Activated gamma-delta T cell treated with Interleukin-2 at 50 U/mL for 16 hours (primary cell): Measurements from ENCODE around the gene IP6K3.
A peak's percentile ranks its signal among the peaks of the same experiment; 100 is the strongest.

Source experiments
- DNase-seq: peaks from one replicate; pipeline ENCODE4 v3.0.0-alpha.2; 2020

Gene IP6K3

DNA sequence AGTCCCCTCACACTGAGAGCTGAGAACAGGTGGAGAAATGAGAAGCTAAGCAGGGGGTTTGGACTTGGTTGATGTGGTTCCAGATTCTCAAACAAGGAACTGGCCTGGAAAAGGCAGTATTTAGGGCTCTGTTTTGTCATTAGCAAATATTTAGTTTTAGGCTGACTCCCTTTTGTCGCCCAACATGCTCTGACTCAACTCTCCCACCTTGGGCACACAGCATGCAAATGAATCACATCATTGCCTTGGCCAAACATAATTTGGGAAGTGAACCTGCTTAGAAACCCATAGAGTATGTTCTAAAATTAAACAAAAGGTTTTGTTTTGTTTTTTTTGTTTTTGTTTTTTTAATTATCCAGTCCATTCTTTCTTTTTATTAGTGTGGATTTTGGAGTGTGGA is 25.7 kb downstream of the IP6K3 start:
- no peak for DNase-seq

- DNase-seq = no peak
These were observed 27.2 kb downstream of the IP6K3 start for GRCh38 chr6:33719326-33719987.

DNA sequence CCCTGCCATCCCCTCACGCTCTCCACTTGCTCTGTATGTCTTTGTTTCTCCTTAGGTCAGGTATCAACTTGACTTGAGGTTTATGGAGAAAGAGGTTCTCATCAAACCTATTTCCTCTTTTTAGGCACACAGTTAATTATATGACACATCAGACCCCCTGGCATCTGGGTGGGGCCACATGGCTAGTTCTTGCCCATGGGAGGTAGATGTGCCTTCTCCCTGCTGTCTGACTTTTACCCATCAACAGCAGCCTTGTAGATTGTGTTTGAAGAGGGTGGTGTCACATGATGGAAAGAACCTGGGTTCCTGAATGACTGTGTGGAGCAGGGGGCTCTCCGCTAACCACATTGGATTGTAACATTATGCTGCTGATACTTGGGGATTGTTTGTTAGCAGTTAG is 28.0 kb downstream of the IP6K3 start:
- DNase-seq = no peak

GRCh38 chr6:33717934-33718455 is 28.7 kb downstream of the IP6K3 start:
- DNase-seq = no peak

DNA sequence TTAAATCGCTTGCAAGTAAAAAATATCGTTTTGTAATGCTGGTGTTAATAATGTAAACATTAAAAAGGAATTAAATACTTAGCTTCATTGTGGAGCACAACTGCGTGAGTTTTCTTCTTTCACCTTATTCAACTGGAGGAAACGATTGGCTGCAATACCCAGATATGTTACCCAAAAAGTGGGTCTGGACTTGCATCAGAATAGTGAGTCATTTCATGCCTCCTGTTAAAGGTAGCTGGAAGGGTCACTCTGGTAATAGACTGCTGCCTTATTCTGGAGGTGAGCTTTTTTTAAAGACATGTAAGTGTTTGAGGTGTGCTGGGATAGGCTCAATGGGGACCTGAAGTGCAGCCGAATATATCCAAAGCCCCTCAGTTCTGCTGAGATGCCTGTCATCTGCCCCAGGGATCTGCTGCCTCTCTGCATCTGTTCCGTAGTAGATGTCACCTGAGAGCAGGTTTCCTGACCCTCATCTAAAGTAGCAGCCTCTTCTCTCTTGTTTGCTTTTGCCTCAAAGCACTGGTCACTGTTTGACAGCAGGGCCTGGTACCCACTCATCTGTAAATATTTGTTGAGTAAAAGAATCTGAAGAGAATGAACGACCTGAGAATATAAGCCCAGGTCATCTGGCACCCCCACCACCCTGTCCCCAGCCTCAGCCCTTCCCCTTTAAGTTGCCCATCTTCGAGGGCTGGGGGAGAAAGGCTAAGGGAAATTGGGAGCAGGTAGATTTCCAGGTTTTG is 29.6 kb downstream of the IP6K3 start:
- DNase-seq = no peak

GRCh38 chr6:33716379-33716778 is 30.3 kb downstream of the IP6K3 start:
- DNase-seq = no peak

DNA sequence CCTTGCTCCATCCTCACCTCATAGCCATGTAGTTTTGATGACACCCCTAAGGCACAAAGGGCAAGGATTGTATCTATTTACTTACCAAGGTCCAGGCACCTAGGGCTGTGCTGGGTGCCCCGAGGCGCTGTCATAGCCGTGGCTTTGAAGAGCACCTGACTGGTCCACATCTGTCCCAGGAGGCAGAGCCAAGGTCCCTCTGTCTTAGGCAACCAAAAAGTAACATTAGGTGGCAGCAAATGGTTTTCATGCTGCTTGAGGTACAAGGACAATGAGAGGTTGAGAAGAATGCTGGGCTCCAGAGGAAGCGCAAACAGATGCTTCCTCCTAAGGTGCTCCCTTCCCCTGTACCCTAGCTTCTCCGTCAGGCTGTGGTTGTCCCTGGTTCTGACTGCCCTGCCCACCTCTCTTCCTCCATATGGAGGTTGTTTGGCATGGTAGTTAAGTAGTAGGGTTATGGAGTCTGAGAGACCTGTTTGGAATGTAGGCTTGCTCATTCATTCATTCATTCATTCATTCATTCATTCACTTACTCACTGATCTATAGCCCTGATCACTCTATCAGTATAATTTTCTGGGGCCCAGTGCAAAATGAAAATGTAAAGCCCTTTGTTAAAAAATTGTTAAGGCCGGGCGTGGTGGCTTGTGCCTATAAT is 32.2 kb downstream of the IP6K3 start:
- no peak for DNase-seq

GRCh38 chr6:33713786-33714185 is 32.9 kb downstream of the IP6K3 start:
- no peak for DNase-seq

GRCh38 chr6:33712914-33713313 is 33.8 kb downstream of the IP6K3 start:
- DNase-seq = no peak

DNA sequence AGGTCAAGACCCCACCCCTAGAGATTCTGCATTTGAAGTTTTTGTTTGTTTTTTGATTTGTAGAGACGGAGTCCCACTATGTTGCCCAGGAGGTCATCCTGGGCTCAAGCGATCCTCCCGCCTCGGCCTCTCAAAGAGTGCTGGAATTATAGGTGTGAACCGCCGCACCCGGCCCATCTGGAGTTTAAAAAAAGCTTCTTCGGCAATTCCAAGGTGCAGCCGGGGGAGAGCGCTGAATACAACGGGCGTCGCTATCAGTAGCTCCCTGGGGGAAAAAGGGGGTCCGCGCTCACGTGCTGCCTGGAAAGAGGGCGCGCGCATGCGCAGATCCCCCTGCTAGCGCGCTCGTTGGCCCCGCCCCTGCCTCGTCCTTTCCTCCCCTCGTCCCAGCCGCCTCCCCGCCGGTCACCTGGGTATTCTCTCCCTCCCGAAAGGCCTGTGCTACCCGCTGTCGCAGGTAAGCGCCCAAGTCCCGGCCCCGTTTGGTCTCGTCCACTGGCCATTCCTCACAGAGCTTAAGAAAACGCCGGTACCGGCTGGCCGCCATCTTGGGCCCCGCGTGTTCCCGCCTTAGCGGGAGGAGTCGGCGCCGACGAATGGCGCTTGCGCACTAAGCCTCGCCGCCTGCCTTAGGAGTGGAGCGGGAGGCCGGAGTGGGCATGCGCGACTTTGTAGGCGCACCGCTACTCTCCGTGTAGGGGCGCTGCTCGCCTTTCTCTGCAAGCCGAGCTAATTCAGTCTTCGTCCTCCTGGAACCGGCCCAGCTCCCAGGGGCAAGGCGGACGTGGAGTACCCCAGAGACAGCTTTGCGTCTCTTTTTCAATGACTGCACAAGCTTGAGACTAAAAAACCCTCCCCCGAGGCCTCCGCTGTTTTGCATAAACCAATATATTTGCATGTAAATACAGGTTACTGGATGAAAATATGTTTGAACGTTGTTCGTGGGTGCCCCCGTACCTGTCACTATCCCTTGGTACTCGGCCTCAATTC is 35.3 kb downstream of the IP6K3 start, which contains the start of gene UQCC2:
TSS of gene UQCC2 (minus strand) at position 561 of the 990 bp plus-strand sequence. CDS start at position 547, 14 bp downstream.
- peak; percentile 98 for DNase-seq

DNA sequence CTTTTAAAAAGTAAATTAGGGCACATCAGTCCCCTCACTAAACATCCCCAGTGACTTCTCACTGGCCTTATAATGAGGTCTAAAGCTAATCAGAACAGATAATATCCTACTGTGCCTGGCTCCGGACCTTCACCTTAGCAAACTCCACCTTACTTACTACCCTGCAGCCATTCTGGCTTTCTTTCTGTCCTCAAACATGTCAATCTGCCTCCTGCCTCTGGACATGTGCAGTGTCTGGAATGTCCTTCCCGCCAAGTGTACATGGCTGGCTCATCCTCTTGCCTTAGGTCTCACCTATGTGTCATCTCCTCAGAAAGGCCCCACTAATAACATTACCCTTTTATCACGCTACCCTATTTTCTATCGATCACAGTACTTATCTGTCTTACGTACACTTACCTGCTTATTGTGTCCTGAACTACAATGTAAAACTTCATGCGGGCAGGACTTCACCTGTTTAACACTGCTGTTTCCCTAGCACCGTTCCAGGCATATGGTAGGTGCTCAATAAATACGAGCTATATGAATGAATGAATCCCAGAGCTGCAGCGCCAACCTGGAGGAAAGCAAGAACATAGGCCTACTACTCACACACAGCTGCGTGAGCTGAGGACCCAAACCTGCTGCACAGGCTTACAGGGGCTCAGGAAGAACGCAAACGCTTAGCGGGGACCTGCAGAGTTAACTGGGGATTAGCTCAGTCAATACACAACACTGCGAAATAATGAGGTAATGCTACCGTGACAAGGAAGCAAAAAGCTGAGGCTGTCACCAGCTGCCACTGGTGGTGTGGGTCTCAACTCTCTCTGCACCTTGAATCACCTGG is 36.2 kb downstream of the IP6K3 start:
- DNase-seq = no peak

GRCh38 chr6:33709605-33710295 is 37.0 kb downstream of the IP6K3 start:
- no peak for DNase-seq

DNA sequence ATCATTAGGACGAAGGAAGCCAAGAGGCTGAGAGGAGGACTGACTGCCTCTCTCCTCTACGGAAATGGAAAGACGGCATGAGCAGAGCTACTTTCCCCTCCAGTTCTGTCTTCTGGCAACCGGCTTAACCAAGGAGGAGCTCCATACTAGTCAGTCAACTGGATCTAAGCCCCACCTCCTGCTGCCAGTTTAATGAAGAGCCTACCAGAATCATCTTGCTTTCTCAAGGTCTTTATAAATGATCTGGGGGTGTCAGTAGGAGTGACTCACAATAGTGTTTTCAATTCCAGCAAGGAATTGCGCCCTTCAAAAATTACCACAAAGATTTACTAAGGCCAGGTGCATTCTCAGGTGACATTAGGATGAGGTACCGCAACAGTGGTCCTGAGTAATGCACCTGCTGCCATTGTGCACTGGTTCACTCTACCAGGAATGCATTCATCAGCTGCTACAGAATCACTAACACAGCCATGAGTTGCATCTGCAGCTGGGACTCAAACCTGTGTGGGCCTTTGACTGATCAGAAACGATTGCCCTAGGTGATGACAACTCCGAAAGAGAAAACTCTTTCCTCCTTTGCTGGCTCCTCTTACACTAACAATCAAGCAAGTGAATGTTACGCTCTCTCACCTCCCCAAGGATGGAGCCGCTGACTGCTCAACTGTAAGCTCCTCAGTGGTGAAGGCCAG is 38.0 kb downstream of the IP6K3 start:
- no peak for DNase-seq

DNA sequence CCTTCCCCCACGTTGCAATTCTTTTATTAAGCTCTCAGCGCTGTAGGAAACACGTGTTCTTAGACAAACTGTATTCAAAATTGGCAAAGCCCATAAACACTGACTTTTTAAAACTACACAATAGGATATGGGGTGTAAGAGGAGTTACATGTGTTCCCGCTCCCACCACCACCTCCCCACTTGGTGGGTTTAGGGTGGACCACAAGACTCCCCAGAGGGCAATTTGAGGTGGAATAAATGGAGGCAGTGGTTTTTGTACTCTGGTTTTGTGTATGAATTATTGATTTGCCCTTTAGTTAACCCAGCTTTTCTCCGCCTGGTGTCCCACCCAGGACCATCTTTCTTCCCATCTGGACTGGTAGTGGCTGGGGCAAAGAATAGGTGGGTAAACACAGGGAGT is 38.9 kb downstream of the IP6K3 start:
- no peak for DNase-seq

GRCh38 chr6:33705955-33706725 is 40.6 kb downstream of the IP6K3 start:
- DNase-seq = no peak

DNA sequence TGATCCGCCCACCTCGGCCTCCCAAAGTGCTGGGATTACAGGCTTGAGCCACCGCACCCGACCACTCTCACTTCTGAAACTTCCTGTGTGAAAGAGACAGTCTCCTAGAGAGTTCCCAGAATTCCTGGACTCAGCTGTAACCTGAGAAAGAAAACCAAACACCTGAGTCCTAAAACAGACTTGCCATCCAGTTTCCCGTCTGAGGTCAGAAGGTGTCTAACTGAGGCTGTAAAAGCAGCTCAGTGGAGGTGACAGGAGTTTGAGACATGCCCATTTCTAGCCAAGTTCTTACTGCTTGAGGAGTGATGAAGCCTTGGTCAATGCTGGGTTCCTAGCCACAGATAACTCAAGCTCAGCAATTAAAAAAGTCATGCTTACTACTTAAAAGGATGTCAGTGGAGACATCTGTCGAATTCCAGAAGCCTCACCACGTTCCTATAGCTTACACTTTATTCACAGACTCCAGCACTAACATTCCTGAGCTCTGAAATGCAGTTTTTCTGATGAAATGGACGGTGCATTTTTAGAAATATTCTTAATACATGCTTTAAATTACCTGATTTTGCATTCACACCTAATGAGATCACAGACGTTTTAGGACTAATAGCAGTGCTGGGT is 41.3 kb downstream of the IP6K3 start:
- DNase-seq = no peak

DNA sequence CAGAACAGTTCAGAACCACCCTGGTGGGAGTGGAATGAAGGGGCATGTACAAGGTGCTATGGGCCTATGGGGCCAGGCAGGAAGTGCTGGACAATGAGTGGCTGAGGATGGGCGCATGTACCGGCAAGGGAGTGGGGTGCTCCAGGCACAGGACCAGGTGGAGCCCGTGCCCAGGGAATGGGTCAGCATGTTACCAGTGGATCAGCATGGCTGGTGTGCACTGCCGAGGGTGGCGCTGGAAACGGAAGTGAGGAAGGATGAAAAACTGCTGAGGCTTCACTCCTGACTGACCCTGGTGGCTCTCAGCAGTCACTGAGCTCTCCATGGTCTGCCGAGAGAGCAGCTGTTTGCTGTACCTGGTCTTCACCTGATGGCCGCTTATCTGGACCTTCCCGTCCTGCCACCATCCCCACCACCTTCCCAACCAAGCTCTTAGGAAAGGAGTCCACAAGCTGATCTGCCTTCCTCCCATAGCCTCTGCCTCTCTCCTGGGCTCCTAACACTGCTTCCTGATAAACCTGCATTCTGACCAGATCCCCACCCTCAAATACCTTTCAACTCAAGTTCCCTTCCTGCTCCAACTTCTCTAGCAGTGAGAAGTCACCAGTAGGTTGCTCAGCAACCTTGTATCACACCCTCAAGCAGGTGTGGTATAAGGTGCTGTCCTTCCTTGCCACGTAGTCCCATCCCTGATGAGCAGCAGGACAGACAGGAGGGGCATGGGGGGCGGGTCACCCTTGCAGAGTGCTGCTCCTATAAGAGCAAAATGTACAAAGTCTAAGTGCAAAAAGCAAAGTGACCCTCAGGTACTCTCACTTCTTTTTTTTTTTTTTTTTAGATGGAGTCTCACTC is 42.3 kb downstream of the IP6K3 start:
- no peak for DNase-seq
